Breast epithelium (tissue), 4 donors: ENCODE data around the gene CHST8. TPM values are rescaled to one million over a fixed set of nuclear protein-coding genes. Genes with fewer than 3 reads are reported as not detected.

ENCODE experiments used
- DNase-seq, 2 donors: peaks; one replicate each; pipeline ENCODE4 v3.0.0-alpha.2; 2019; ENCODE audit warnings: low spot score in 2 of 2
- H3K27ac ChIP-seq, 2 donors: fragments of 200-600 bp; sonication (generic) in 1 of 2; one replicate each; pipeline ENCODE4 v1.5.1; 2016 to 2019; ENCODE audit warnings: mild to moderate bottlenecking in 1 of 2
- H3K27me3 ChIP-seq, 2 donors: fragments of 200-600 bp; sonication (generic) in 1 of 2; one replicate each; pipeline versions ENCODE4 v1.5.1 to v1.6.0; 2017 to 2019; ENCODE audit warnings: control low read depth in 1 of 2, mild to moderate bottlenecking in 1 of 2
- H3K36me3 ChIP-seq: fragments of 200-600 bp; one replicate; pipeline ENCODE4 v1.5.1; 2019
- H3K4me1 ChIP-seq, 2 donors: fragments of 200-600 bp; sonication (generic); one replicate each; pipeline ENCODE4 v1.5.1; 2016 to 2019; ENCODE audit warnings: control low read depth in 1 of 2
- H3K4me3 ChIP-seq, 3 donors: fragments of 200-600 bp; sonication (generic); 1 replicate in 2 of 3; 2 replicates in 1 of 3; pipeline ENCODE4 v1.5.1; 2016 to 2019; ENCODE audit warnings: mild to moderate bottlenecking in 3 of 3, moderate library complexity in 2 of 3
- H3K9me3 ChIP-seq, 2 donors: fragments of 200-600 bp; sonication (generic) in 1 of 2; one replicate each; pipeline ENCODE4 v1.5.1; 2016 to 2019; ENCODE audit warnings: control low read depth in 1 of 2
- POLR2A ChIP-seq: fragments of 450-650 bp; IDR thresholded peaks from one replicate; pipeline ENCODE4 v1.6.1; 2016; ENCODE audit warnings: antibody characterized with exemption, mild to moderate bottlenecking, moderate library complexity
- POLR2AphosphoS5 ChIP-seq, 3 donors: sonication (generic); formaldehyde crosslinking; IDR thresholded peaks; one replicate each; pipeline ENCODE4 v1.6.1; 2017; ENCODE audit warnings: antibody characterized with exemption in 3 of 3
- intact Hi-C: fragments of 100-400 bp; cut with DNase I; formaldehyde crosslinking; loops from one replicate; pipeline ENCODE4 v1.15.1; 2023; ENCODE audit warnings: low total_unique reads
- total RNA-seq, 3 donors: library from RNA; depleted of rRNA; stranded (reverse); fragments of >200 nt; gene quantifications; one replicate each; pipeline ENCODE4 v1.1.0, GENCODE V29; 2016
- TF ChIP-seq, protein P1 (sequence below), 3 donors: fragments of 450-650 bp; IDR thresholded peaks; one replicate each; pipeline ENCODE4 v1.5.1; 2016 to 2017; ENCODE audit warnings: antibody characterized with exemption in 3 of 3, mild to moderate bottlenecking in 3 of 3, moderate library complexity in 3 of 3

The CHST8 gene
- total RNA-seq, 3 donors from 2014 or later, result 0.16 to 14.1 (median 1.6) TPM

- intact Hi-C loops, result no loop called here
- no peak overlapping the region for H3K4me3 ChIP-seq
- no peak overlapping the region for H3K27ac ChIP-seq
- no peaks in the 10 kb centered on the region for H3K4me1 ChIP-seq
- TF ChIP-seq POLR2A, result no peak
- H3K36me3 ChIP-seq, result no peaks in the 10 kb centered on the region
- H3K9me3 ChIP-seq, result no peaks in the 10 kb centered on the region
- peaks cover 0 to 32% of the 10 kb centered on the region in 2 donors for H3K27me3 ChIP-seq
- no peak for DNase-seq
These were observed 9.8 kb downstream of the CHST8 start for GRCh38 chr19:33631609-33631973.

DNA sequence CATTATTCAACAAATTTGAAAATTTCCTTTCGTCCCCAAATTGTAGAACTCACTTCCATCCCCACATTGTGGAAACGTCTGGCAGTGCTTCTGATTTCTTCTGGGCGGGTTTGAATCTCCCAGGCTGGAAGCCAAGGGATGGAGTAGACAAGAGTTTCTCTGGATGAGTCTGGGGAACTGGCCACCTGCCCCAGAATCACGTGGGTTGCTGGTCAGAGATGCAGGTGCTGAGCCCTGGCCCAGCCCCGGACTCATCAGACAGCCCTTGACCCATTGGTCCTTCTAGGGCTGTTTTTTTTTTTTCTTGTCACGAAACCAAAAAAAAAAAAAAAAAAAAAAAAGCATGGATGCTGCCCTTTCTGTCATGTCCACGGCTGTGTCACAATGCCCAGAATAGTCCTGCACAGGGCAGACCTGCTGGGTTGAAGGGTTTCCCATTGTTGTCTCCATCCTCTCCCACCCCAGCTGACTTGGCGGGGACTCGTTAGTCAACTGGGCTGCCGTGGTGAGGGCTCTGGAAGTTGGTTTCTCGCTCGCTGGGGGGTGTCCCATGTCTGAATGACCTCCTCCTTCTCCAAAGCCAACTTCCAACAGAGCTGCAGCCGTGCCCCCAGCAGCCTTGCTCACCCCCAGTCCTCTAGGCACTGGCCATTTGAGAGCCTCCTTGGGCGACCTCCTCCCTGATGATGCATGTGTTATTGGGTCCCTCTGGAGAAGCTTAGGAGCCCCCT, 12.8 kb downstream of the CHST8 start:
- H3K4me3 ChIP-seq, result no peak overlapping the region
- intact Hi-C loops, result no loop called here
- no peak overlapping the region for H3K27ac ChIP-seq
- no peaks in the 10 kb centered on the region for H3K4me1 ChIP-seq
- TF ChIP-seq POLR2AphosphoS5 (IDR thresholded peaks at IDR 0.05), result no peak
- TF ChIP-seq, protein P1, sequence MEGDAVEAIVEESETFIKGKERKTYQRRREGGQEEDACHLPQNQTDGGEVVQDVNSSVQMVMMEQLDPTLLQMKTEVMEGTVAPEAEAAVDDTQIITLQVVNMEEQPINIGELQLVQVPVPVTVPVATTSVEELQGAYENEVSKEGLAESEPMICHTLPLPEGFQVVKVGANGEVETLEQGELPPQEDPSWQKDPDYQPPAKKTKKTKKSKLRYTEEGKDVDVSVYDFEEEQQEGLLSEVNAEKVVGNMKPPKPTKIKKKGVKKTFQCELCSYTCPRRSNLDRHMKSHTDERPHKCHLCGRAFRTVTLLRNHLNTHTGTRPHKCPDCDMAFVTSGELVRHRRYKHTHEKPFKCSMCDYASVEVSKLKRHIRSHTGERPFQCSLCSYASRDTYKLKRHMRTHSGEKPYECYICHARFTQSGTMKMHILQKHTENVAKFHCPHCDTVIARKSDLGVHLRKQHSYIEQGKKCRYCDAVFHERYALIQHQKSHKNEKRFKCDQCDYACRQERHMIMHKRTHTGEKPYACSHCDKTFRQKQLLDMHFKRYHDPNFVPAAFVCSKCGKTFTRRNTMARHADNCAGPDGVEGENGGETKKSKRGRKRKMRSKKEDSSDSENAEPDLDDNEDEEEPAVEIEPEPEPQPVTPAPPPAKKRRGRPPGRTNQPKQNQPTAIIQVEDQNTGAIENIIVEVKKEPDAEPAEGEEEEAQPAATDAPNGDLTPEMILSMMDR (IDR thresholded peaks at IDR 0.05), result no peak
- no peak for TF ChIP-seq POLR2A
- no peaks in the 10 kb centered on the region for H3K9me3 ChIP-seq
- DNase-seq, result no peak
- peaks cover 0 to 28% of the 10 kb centered on the region in 2 donors for H3K27me3 ChIP-seq
- H3K36me3 ChIP-seq, result no peaks in the 10 kb centered on the region

GRCh38 chr19:33638167-33639034, 16.6 kb downstream of the CHST8 start:
- no peaks in the 10 kb centered on the region for H3K9me3 ChIP-seq
- no peak overlapping the region for H3K4me3 ChIP-seq
- TF ChIP-seq POLR2A (no peak), POLR2AphosphoS5 (IDR thresholded peaks at IDR 0.05) (no peak)
- TF ChIP-seq, protein P1 (IDR thresholded peaks at IDR 0.05), result no peak
- peaks cover 0 to 25% of the 10 kb centered on the region in 2 donors for H3K27me3 ChIP-seq
- DNase-seq, result no peak
- intact Hi-C loops, result no loop called here
- no peaks in the 10 kb centered on the region for H3K4me1 ChIP-seq
- no peaks in the 10 kb centered on the region for H3K36me3 ChIP-seq
- no peak overlapping the region for H3K27ac ChIP-seq

DNA sequence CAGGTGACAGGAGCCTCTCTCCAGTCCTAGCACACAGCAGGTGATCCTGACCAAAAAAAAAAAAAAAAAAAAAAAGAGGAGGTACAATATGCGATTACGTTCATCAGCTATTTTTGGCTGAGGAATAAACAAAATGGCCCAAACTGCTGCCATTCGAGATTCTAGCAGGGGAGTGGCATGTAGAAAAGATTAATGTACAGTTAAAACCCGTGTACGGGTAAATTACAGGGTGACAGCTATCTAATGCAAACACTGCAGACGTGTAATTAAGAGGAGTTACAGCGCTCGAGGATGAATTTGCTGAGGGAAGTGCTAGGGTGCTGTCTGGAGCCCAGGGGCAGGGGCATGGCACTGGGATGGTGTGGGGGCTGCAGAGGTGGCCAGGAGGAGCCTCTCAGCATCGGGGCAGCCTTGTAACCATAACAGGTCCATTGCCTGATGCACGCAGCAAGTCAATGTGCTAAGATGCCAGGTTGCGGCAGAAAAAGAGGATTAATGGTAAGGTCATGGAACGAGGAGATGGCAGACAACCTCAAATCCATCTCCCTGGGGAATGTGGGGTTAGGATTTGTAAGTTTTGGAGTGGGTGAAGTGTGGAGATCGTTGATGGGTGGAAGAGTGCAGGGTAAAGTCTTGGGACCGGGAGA, 17.4 kb downstream of the CHST8 start:
- no peak for DNase-seq
- TF ChIP-seq, protein P1 (IDR thresholded peaks at IDR 0.05), result no peak
- no peak for TF ChIP-seq POLR2A
- no peak for TF ChIP-seq POLR2AphosphoS5 (IDR thresholded peaks at IDR 0.05)
- H3K4me1 ChIP-seq, result no peaks in the 10 kb centered on the region
- intact Hi-C loops, result no loop called here
- H3K27me3 ChIP-seq, result peaks cover 0 to 25% of the 10 kb centered on the region in 2 donors
- H3K4me3 ChIP-seq, result no peak overlapping the region
- no peaks in the 10 kb centered on the region for H3K9me3 ChIP-seq
- no peak overlapping the region for H3K27ac ChIP-seq
- H3K36me3 ChIP-seq, result no peaks in the 10 kb centered on the region

- Histone ChIP-seq H3K36me3 (no peaks in the 10 kb centered on the region), H3K27me3 (peaks cover 0 to 18% of the 10 kb centered on the region in 2 donors), H3K9me3 (no peaks in the 10 kb centered on the region), H3K4me1 (no peaks in the 10 kb centered on the region), H3K4me3 (no peak overlapping the region), H3K27ac (no peak overlapping the region)
- TF ChIP-seq POLR2AphosphoS5 (IDR thresholded peaks at IDR 0.05) (no peak), POLR2A (no peak)
- TF ChIP-seq, protein P1 (IDR thresholded peaks at IDR 0.05), result no peak
- no peak for DNase-seq
- intact Hi-C loops, result no loop called here
These were observed 19.0 kb downstream of the CHST8 start for GRCh38 chr19:33640773-33641172.
